Measurements from ENCODE around the gene VASH1. TPM values are rescaled to one million over a fixed set of nuclear protein-coding genes. Genes with fewer than 3 reads are reported as not detected.
A peak's percentile ranks its signal among the peaks of the same experiment; 100 is the strongest.

VASH1 gene
- total and polyA plus RNA-seq, 9 donors = 18.6 to 61.2 (median 55.3) TPM

- Histone ChIP-seq H3K27me3 (ENCODE audit: control insufficient read depth, insufficient read depth, low read length) (no peaks in the 10 kb centered on the region), H3K4me3 (ENCODE audit: low read length) (no peak overlapping the region), H3K4me1 (ENCODE audit: control insufficient read depth, insufficient read depth, low read length) (no peaks in the 10 kb centered on the region), H3K36me3 (ENCODE audit: control insufficient read depth, insufficient read depth, low read length) (no peaks in the 10 kb centered on the region), H3K9me3 (replicated peaks; ENCODE audit: control insufficient read depth, low read depth, low read length) (peaks cover 20% of the 10 kb centered on the region), H3K27ac (ENCODE audit: low read length) (no peak overlapping the region)
- DNase-seq = no peak
Observed at GRCh38 chr14:76736514-76736913, 24.8 kb upstream of the VASH1 start.

GRCh38 chr14:76741074-76741473, 20.2 kb upstream of the VASH1 start:
- no CpG with 5 or more reads among the region's 1 CpG for WGBS (ENCODE audit: insufficient coverage)
- Histone ChIP-seq H3K4me3 (ENCODE audit: low read length) (no peak overlapping the region), H3K4me1 (ENCODE audit: control insufficient read depth, insufficient read depth, low read length) (no peaks in the 10 kb centered on the region), H3K36me3 (ENCODE audit: control insufficient read depth, insufficient read depth, low read length) (no peaks in the 10 kb centered on the region), H3K27ac (ENCODE audit: low read length) (no peak overlapping the region), H3K9me3 (replicated peaks; ENCODE audit: control insufficient read depth, low read depth, low read length) (peaks cover 23% of the 10 kb centered on the region), H3K27me3 (ENCODE audit: control insufficient read depth, insufficient read depth, low read length) (no peaks in the 10 kb centered on the region)
- DNase-seq = no peak

- H3K27me3 ChIP-seq (ENCODE audit: control insufficient read depth, insufficient read depth, low read length) = no peaks in the 10 kb centered on the region
- no peak for DNase-seq
- no peaks in the 10 kb centered on the region for H3K36me3 ChIP-seq (ENCODE audit: control insufficient read depth, insufficient read depth, low read length)
- H3K9me3 ChIP-seq (replicated peaks; ENCODE audit: control insufficient read depth, low read depth, low read length) = peaks cover 23% of the 10 kb centered on the region
- H3K27ac ChIP-seq (ENCODE audit: low read length) = no peak overlapping the region
- no peaks in the 10 kb centered on the region for H3K4me1 ChIP-seq (ENCODE audit: control insufficient read depth, insufficient read depth, low read length)
- H3K4me3 ChIP-seq (ENCODE audit: low read length) = no peak overlapping the region
- WGBS (ENCODE audit: insufficient coverage) = 100% methylated on average over 3 of the region's 6 CpGs
Observed at GRCh38 chr14:76742185-76742584, 19.1 kb upstream of the VASH1 start.

GRCh38 chr14:76742966-76743365, 18.3 kb upstream of the VASH1 start:
- H3K27me3 ChIP-seq (ENCODE audit: control insufficient read depth, insufficient read depth, low read length) = no peaks in the 10 kb centered on the region
- H3K9me3 ChIP-seq (replicated peaks; ENCODE audit: control insufficient read depth, low read depth, low read length) = peaks cover 23% of the 10 kb centered on the region
- no peak overlapping the region for H3K4me3 ChIP-seq (ENCODE audit: low read length)
- DNase-seq = peak; percentile 30
- 96% methylated on average over 4 of the region's 7 CpGs for WGBS (ENCODE audit: insufficient coverage)
- no peaks in the 10 kb centered on the region for H3K36me3 ChIP-seq (ENCODE audit: control insufficient read depth, insufficient read depth, low read length)
- no peaks in the 10 kb centered on the region for H3K4me1 ChIP-seq (ENCODE audit: control insufficient read depth, insufficient read depth, low read length)
- H3K27ac ChIP-seq (ENCODE audit: low read length) = no peak overlapping the region

- no peaks in the 10 kb centered on the region for H3K27me3 ChIP-seq (ENCODE audit: control insufficient read depth, insufficient read depth, low read length)
- peaks cover 24% of the 10 kb centered on the region for H3K4me1 ChIP-seq (ENCODE audit: control insufficient read depth, insufficient read depth, low read length)
- WGBS (ENCODE audit: insufficient coverage) = 59% methylated on average over 4 of the region's 6 CpGs
- H3K36me3 ChIP-seq (ENCODE audit: control insufficient read depth, insufficient read depth, low read length) = no peaks in the 10 kb centered on the region
- H3K9me3 ChIP-seq (replicated peaks; ENCODE audit: control insufficient read depth, low read depth, low read length) = no peaks in the 10 kb centered on the region
- DNase-seq = no peak
- H3K27ac ChIP-seq (ENCODE audit: low read length) = no peak overlapping the region
- H3K4me3 ChIP-seq (ENCODE audit: low read length) = no peak overlapping the region
Observed at GRCh38 chr14:76752744-76753143, 8.5 kb upstream of the VASH1 start.

- no peak overlapping the region for H3K27ac ChIP-seq (ENCODE audit: low read length)
- WGBS (ENCODE audit: insufficient coverage) = 88% methylated on average over 5 of the region's 7 CpGs
- peak; percentile 1 for DNase-seq
- no peak overlapping the region for H3K4me3 ChIP-seq (ENCODE audit: low read length)
- no peaks in the 10 kb centered on the region for H3K27me3 ChIP-seq (ENCODE audit: control insufficient read depth, insufficient read depth, low read length)
- peaks cover 24% of the 10 kb centered on the region for H3K4me1 ChIP-seq (ENCODE audit: control insufficient read depth, insufficient read depth, low read length)
- H3K9me3 ChIP-seq (replicated peaks; ENCODE audit: control insufficient read depth, low read depth, low read length) = no peaks in the 10 kb centered on the region
- no peaks in the 10 kb centered on the region for H3K36me3 ChIP-seq (ENCODE audit: control insufficient read depth, insufficient read depth, low read length)
Observed at GRCh38 chr14:76753541-76754198, 7.6 kb upstream of the VASH1 start.

GRCh38 chr14:76754586-76754985, 6.7 kb upstream of the VASH1 start:
- peaks cover 24% of the 10 kb centered on the region for H3K4me1 ChIP-seq (ENCODE audit: control insufficient read depth, insufficient read depth, low read length)
- 69% methylated on average over 3 of the region's 7 CpGs for WGBS (ENCODE audit: insufficient coverage)
- no peak overlapping the region for H3K27ac ChIP-seq (ENCODE audit: low read length)

GRCh38 chr14:76755610-76756370, 5.5 kb upstream of the VASH1 start:
- Histone ChIP-seq H3K4me1 (ENCODE audit: control insufficient read depth, insufficient read depth, low read length) (peaks cover 31% of the 10 kb centered on the region), H3K27ac (ENCODE audit: low read length) (peak overlapping the region; percentile 64), H3K36me3 (ENCODE audit: control insufficient read depth, insufficient read depth, low read length) (no peaks in the 10 kb centered on the region), H3K4me3 (ENCODE audit: low read length) (no peak overlapping the region), H3K27me3 (ENCODE audit: control insufficient read depth, insufficient read depth, low read length) (no peaks in the 10 kb centered on the region), H3K9me3 (replicated peaks; ENCODE audit: control insufficient read depth, low read depth, low read length) (no peaks in the 10 kb centered on the region)
- WGBS (ENCODE audit: insufficient coverage) = 35% methylated on average over 6 of the region's 9 CpGs
- peak; percentile 54 for DNase-seq

More at GRCh38 chr14:76754586-76754985, 6.7 kb upstream of the VASH1 start:
- H3K27me3 ChIP-seq (ENCODE audit: control insufficient read depth, insufficient read depth, low read length) = no peaks in the 10 kb centered on the region
- H3K4me3 ChIP-seq (ENCODE audit: low read length) = no peak overlapping the region
- no peaks in the 10 kb centered on the region for H3K9me3 ChIP-seq (replicated peaks; ENCODE audit: control insufficient read depth, low read depth, low read length)
- H3K36me3 ChIP-seq (ENCODE audit: control insufficient read depth, insufficient read depth, low read length) = no peaks in the 10 kb centered on the region
- DNase-seq = no peak

GRCh38 chr14:76756371-76756750, 4.9 kb upstream of the VASH1 start:
- Histone ChIP-seq H3K36me3 (ENCODE audit: control insufficient read depth, insufficient read depth, low read length) (no peaks in the 10 kb centered on the region), H3K27me3 (ENCODE audit: control insufficient read depth, insufficient read depth, low read length) (no peaks in the 10 kb centered on the region), H3K4me3 (ENCODE audit: low read length) (no peak overlapping the region), H3K27ac (ENCODE audit: low read length) (peak overlapping the region; percentile 14), H3K4me1 (ENCODE audit: control insufficient read depth, insufficient read depth, low read length) (peaks cover 34% of the 10 kb centered on the region), H3K9me3 (replicated peaks; ENCODE audit: control insufficient read depth, low read depth, low read length) (no peaks in the 10 kb centered on the region)
- WGBS (ENCODE audit: insufficient coverage) = 36% methylated on average over 5 of the region's 6 CpGs
- peak; percentile 77 for DNase-seq

- peaks cover 42% of the 10 kb centered on the region for H3K4me1 ChIP-seq (ENCODE audit: control insufficient read depth, insufficient read depth, low read length)
- no peaks in the 10 kb centered on the region for H3K36me3 ChIP-seq (ENCODE audit: control insufficient read depth, insufficient read depth, low read length)
- no peaks in the 10 kb centered on the region for H3K9me3 ChIP-seq (replicated peaks; ENCODE audit: control insufficient read depth, low read depth, low read length)
- H3K4me3 ChIP-seq (ENCODE audit: low read length) = no peak overlapping the region
- H3K27ac ChIP-seq (ENCODE audit: low read length) = no peak overlapping the region
- peak; percentile 15 for DNase-seq
- WGBS (ENCODE audit: insufficient coverage) = 82% methylated on average over 4 of the region's 4 CpGs
- H3K27me3 ChIP-seq (ENCODE audit: control insufficient read depth, insufficient read depth, low read length) = peaks cover 3% of the 10 kb centered on the region
Observed at GRCh38 chr14:76759589-76759988, 1.7 kb upstream of the VASH1 start.
